ENCODE results near the gene CWC22.

Gene CWC22

DNA sequence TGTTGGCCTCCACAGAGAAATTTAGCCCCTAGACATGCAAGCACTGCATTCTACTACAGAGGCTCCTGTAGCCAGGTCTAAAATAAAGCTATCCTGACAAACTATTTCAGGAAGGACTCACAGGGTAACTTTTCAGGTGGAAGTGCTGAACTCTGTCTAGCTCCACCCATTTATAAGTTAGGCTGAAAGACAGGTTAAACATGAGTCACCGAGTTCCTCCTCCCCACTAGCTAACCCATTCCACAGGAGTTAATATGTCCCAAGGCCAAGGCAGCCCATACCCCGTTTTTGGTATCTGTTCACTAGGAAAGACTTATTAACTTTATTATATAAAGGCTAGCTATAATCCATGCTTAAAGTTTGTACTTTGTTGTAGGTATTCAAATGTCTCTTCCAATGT is 3.5 kb downstream of the CWC22 start:
- TF ChIP-seq, protein P1, sequence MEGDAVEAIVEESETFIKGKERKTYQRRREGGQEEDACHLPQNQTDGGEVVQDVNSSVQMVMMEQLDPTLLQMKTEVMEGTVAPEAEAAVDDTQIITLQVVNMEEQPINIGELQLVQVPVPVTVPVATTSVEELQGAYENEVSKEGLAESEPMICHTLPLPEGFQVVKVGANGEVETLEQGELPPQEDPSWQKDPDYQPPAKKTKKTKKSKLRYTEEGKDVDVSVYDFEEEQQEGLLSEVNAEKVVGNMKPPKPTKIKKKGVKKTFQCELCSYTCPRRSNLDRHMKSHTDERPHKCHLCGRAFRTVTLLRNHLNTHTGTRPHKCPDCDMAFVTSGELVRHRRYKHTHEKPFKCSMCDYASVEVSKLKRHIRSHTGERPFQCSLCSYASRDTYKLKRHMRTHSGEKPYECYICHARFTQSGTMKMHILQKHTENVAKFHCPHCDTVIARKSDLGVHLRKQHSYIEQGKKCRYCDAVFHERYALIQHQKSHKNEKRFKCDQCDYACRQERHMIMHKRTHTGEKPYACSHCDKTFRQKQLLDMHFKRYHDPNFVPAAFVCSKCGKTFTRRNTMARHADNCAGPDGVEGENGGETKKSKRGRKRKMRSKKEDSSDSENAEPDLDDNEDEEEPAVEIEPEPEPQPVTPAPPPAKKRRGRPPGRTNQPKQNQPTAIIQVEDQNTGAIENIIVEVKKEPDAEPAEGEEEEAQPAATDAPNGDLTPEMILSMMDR (IDR thresholded peaks at IDR 0.05; ENCODE audit: low read depth, low read length), result no peak
- TF ChIP-seq EZH2phosphoT487 (IDR thresholded peaks at IDR 0.05; ENCODE audit: low read depth), result no peak
- Histone ChIP-seq H3K4me3 (ENCODE audit: low read length) (no peak overlapping the region), H3K27me3 (ENCODE audit: low read depth, low read length) (no peaks in the 10 kb centered on the region), H3K4me2 (ENCODE audit: low read length) (no peak overlapping the region), H2AFZ (ENCODE audit: low read depth, low read length) (no peak overlapping the region), H4K20me1 (ENCODE audit: insufficient read depth, low read length) (peaks cover 12% of the 10 kb centered on the region), H3K79me2 (ENCODE audit: low read length) (peaks cover 75% of the 10 kb centered on the region), H3K4me1 (ENCODE audit: low read length) (peaks cover 18% of the 10 kb centered on the region), H3K36me3 (replicated peaks; ENCODE audit: low read depth, low read length) (peaks cover 4% of the 10 kb centered on the region), H3K9ac (ENCODE audit: low read length) (no peak overlapping the region), H3K27ac (ENCODE audit: low read length) (no peak overlapping the region), H3K9me3 (ENCODE audit: insufficient read depth, low read length) (no peaks in the 10 kb centered on the region)

DNA sequence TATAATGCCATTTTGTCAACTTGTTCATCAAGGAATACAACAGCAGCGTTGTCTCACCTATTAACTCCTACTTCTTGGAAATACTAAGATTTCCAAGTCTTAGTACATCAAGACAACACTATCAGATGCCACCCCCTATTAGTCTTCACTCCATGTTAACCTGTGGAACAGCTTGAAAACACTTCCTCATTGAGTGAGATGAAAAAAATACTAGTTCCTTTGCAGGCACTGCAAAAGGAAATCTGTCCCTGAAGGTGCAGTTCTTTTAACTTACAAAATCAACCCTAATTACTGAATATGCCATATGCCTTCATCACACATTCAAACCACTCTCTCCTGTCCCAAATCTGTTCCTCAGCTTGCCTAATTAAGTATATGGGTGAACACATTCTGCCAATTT is 4.0 kb downstream of the CWC22 start:
- TF ChIP-seq EZH2phosphoT487 (IDR thresholded peaks at IDR 0.05; ENCODE audit: low read depth), result no peak
- TF ChIP-seq, protein P1 (IDR thresholded peaks at IDR 0.05; ENCODE audit: low read depth, low read length), result no peak
- H3K4me2 ChIP-seq (ENCODE audit: low read length), result no peak overlapping the region
- no peaks in the 10 kb centered on the region for H3K27me3 ChIP-seq (ENCODE audit: low read depth, low read length)
- H3K27ac ChIP-seq (ENCODE audit: low read length), result no peak overlapping the region
- peaks cover 79% of the 10 kb centered on the region for H3K79me2 ChIP-seq (ENCODE audit: low read length)
- no peak overlapping the region for H3K9ac ChIP-seq (ENCODE audit: low read length)
- H3K9me3 ChIP-seq (ENCODE audit: insufficient read depth, low read length), result no peaks in the 10 kb centered on the region
- peaks cover 12% of the 10 kb centered on the region for H4K20me1 ChIP-seq (ENCODE audit: insufficient read depth, low read length)
- peaks cover 4% of the 10 kb centered on the region for H3K36me3 ChIP-seq (replicated peaks; ENCODE audit: low read depth, low read length)
- no peak overlapping the region for H3K4me3 ChIP-seq (ENCODE audit: low read length)
- peaks cover 18% of the 10 kb centered on the region for H3K4me1 ChIP-seq (ENCODE audit: low read length)
- no peak overlapping the region for H2AFZ ChIP-seq (ENCODE audit: low read depth, low read length)

DNA sequence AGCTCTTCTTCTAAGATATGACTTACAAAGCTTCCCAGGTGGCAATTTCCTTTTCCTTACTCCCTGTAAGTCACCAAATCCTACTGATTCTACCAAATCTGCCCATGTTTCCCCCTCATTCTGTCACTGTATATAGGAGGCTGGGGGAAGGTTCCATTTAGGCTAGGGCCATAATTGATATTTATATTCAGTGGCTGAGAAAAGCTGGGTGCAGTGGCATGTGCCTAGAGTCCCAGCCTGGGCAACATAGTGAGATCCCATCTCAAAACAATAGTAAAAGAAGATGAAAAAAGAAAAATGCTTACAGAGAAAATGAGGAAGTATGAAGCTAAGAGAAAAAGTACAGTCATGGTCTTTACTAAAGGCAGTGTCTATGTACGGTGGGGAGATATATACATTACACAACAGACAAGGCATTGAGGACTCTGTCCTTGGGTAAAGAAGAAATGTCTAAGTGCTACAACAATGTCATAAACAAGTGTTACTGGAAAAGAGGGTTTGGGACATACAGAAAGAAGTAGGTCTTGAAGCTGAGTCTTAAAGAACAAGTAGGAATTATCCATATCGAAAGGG is 4.8 kb downstream of the CWC22 start:
- H4K20me1 ChIP-seq (ENCODE audit: insufficient read depth, low read length), result peaks cover 18% of the 10 kb centered on the region
- H3K4me1 ChIP-seq (ENCODE audit: low read length), result peaks cover 13% of the 10 kb centered on the region
- no peaks in the 10 kb centered on the region for H3K27me3 ChIP-seq (ENCODE audit: low read depth, low read length)
- H3K27ac ChIP-seq (ENCODE audit: low read length), result no peak overlapping the region
- H3K9me3 ChIP-seq (ENCODE audit: insufficient read depth, low read length), result no peaks in the 10 kb centered on the region
- H3K4me3 ChIP-seq (ENCODE audit: low read length), result no peak overlapping the region
- no peak overlapping the region for H3K9ac ChIP-seq (ENCODE audit: low read length)
- H3K36me3 ChIP-seq (replicated peaks; ENCODE audit: low read depth, low read length), result peaks cover 4% of the 10 kb centered on the region
- H3K79me2 ChIP-seq (ENCODE audit: low read length), result peaks cover 86% of the 10 kb centered on the region
- H3K4me2 ChIP-seq (ENCODE audit: low read length), result no peak overlapping the region
- TF ChIP-seq, protein P1 (IDR thresholded peaks at IDR 0.05; ENCODE audit: low read depth, low read length), result no peak
- H2AFZ ChIP-seq (ENCODE audit: low read depth, low read length), result no peak overlapping the region

DNA sequence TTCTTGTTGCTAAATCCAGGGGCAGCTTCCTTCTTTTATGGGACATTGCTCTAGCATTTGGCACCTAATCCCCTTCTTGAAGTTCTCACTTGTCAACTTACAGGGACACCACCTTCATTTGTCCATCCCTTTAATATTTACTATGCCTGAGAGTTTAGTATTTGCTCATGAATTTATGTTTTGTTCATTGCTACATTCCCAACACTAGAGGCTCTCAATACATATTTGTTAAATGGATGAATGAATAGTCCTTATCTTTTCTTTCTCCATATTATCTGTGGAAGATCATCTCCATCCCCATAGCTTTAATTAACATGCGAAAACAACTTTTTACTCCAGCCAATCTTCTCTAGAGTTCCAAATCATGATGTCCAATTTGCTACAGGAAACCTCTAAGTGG is 5.4 kb downstream of the CWC22 start:
- Histone ChIP-seq H3K4me1 (ENCODE audit: low read length) (peaks cover 13% of the 10 kb centered on the region), H3K79me2 (ENCODE audit: low read length) (peaks cover 87% of the 10 kb centered on the region), H3K4me3 (ENCODE audit: low read length) (no peak overlapping the region), H3K9ac (ENCODE audit: low read length) (no peak overlapping the region), H3K4me2 (ENCODE audit: low read length) (no peak overlapping the region), H2AFZ (ENCODE audit: low read depth, low read length) (no peak overlapping the region), H3K9me3 (ENCODE audit: insufficient read depth, low read length) (no peaks in the 10 kb centered on the region), H3K36me3 (replicated peaks; ENCODE audit: low read depth, low read length) (peaks cover 4% of the 10 kb centered on the region), H3K27me3 (ENCODE audit: low read depth, low read length) (no peaks in the 10 kb centered on the region), H3K27ac (ENCODE audit: low read length) (no peak overlapping the region), H4K20me1 (ENCODE audit: insufficient read depth, low read length) (peaks cover 19% of the 10 kb centered on the region)
- TF ChIP-seq, protein P1 (IDR thresholded peaks at IDR 0.05; ENCODE audit: low read depth, low read length), result no peak
- no peak for TF ChIP-seq EZH2phosphoT487 (IDR thresholded peaks at IDR 0.05; ENCODE audit: low read depth)

Data from OCI-LY3 (cell line).